Astrocyte (in vitro differentiated cells and primary cell): ENCODE measurements around the gene ANK3. TPM values are rescaled to one million over a fixed set of nuclear protein-coding genes. Genes with fewer than 3 reads are reported as not detected.

Experiments used
- DNase-seq: peaks from one replicate; pipeline ENCODE4 v3.0.0-alpha.2; 2010; ENCODE audit warnings: low read depth
- FAIRE-seq: peaks from 2 replicates; lab custom pipeline; 2011; peaks lifted over from hg19 to GRCh38; lab: Jason Lieb, UNC
- H2AFZ ChIP-seq: 2 replicates; pipeline ENCODE4 v1.6.0; 2012; ENCODE audit warnings: low read depth, low read length, inconsistent platforms
- H3K27ac ChIP-seq: 2 replicates; pipeline ENCODE4 v1.5.1; 2011; ENCODE audit warnings: low read depth, low read length, inconsistent platforms
- H3K27me3 ChIP-seq: 2 replicates; pipeline ENCODE4 v1.6.0; 2011; ENCODE audit warnings: low read length, inconsistent platforms; ENCODE audit not compliant: insufficient read depth
- H3K36me3 ChIP-seq: 2 replicates; pipeline ENCODE4 v1.5.1; 2011; ENCODE audit warnings: low read length, inconsistent platforms; ENCODE audit not compliant: insufficient read depth
- H3K4me1 ChIP-seq: 2 replicates; pipeline ENCODE4 v1.5.1; 2011; ENCODE audit warnings: low read length, inconsistent platforms; ENCODE audit not compliant: insufficient read depth
- H3K4me2 ChIP-seq: 2 replicates; pipeline ENCODE4 v1.6.0; 2012; ENCODE audit warnings: low read length, inconsistent platforms
- H3K4me3 ChIP-seq: 2 replicates; pipeline ENCODE4 v1.5.1; 2011; ENCODE audit warnings: low read depth, mild to moderate bottlenecking, low read length, inconsistent platforms; ENCODE audit not compliant: insufficient read depth
- H3K79me2 ChIP-seq: 2 replicates; pipeline ENCODE4 v1.6.0; 2012; ENCODE audit warnings: mild to moderate bottlenecking, low read length, inconsistent platforms; ENCODE audit not compliant: insufficient read depth
- H3K9ac ChIP-seq: 2 replicates; pipeline ENCODE4 v1.6.0; 2012; ENCODE audit warnings: mild to moderate bottlenecking, low read length, inconsistent platforms
- H3K9me3 ChIP-seq: 2 replicates; pipeline ENCODE4 v1.5.1; 2012; ENCODE audit warnings: low read depth, mild to moderate bottlenecking, low read length, inconsistent platforms; ENCODE audit not compliant: insufficient read depth
- H4K20me1 ChIP-seq: 2 replicates; pipeline ENCODE4 v1.6.0; 2012; ENCODE audit warnings: low read length, inconsistent platforms; ENCODE audit not compliant: insufficient read depth
- H3K27ac Mint-ChIP-seq: one replicate; pipeline ENCODE4 v1.8.0; 2021; ENCODE audit warnings: mild to moderate bottlenecking, mixed read lengths; ENCODE audit not compliant: unreplicated experiment
- H3K27me3 Mint-ChIP-seq: one replicate; pipeline ENCODE4 v1.8.0; 2021; ENCODE audit warnings: low read depth, mixed read lengths; ENCODE audit not compliant: unreplicated experiment
- H3K36me3 Mint-ChIP-seq: one replicate; pipeline ENCODE4 v1.8.0; 2021; ENCODE audit warnings: low read depth, mixed read lengths; ENCODE audit not compliant: unreplicated experiment
- H3K4me1 Mint-ChIP-seq: one replicate; pipeline ENCODE4 v1.8.0; 2021; ENCODE audit warnings: low read depth, mixed read lengths; ENCODE audit not compliant: unreplicated experiment
- H3K4me3 Mint-ChIP-seq: one replicate; pipeline ENCODE4 v1.8.0; 2021; ENCODE audit warnings: mild to moderate bottlenecking, moderate library complexity, mixed read lengths; ENCODE audit not compliant: unreplicated experiment
- H3K9me3 Mint-ChIP-seq: one replicate; pipeline ENCODE4 v1.8.0; 2021; ENCODE audit warnings: mild to moderate bottlenecking, mixed read lengths; ENCODE audit not compliant: unreplicated experiment
- EZH2 ChIP-seq: IDR thresholded peaks from 2 replicates; pipeline ENCODE4 v1.6.1; 2012; ENCODE audit warnings: mild to moderate bottlenecking, low read length, inconsistent platforms; ENCODE audit not compliant: insufficient read depth
- total RNA-seq: library from RNA; stranded (reverse); gene quantifications from 2 replicates; pipeline ENCODE4 v1.2.1, GENCODE V29; 2021
- TF ChIP-seq, protein P1 (sequence below): IDR thresholded peaks from 2 replicates; pipeline ENCODE4 v1.5.1; 2011; ENCODE audit warnings: low read depth, mild to moderate bottlenecking, inconsistent platforms, low read length, moderate library complexity; ENCODE audit not compliant: insufficient read depth

Gene ANK3
- total RNA-seq, 1 donor from 2014 or later: 21.1 TPM

DNA sequence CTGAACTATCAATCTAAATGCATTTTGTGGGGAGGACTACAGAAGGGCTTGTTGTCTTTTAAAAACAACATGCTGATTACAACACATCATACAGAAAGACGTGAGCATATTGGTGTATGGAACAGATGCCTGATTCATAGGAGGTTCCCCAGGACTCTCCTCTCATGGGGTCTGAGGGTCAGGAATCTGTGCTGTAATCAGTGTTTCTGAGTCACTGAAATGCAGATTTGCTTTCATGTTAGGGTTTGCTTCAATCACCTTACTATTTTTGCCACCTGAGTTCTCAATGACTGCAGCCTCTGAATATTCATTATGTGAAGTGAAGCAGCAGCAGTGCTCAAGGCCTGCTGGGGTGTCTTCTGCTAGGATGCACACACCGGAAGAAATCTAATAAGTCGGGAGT, 550 bp upstream of the ANK3 start:
- H3K4me3 Mint-ChIP-seq: no peak overlapping the region
- H3K4me1 Mint-ChIP-seq: peaks cover 13% of the 10 kb centered on the region
- Histone ChIP-seq H3K27ac (no peak overlapping the region), H3K9me3 (no peaks in the 10 kb centered on the region), H3K9ac (no peak overlapping the region), H3K36me3 (no peaks in the 10 kb centered on the region), H3K79me2 (no peaks in the 10 kb centered on the region), H3K4me2 (no peak overlapping the region), H3K27me3 (no peaks in the 10 kb centered on the region), H3K4me3 (no peak overlapping the region), H4K20me1 (no peaks in the 10 kb centered on the region), H3K4me1 (peaks cover 18% of the 10 kb centered on the region), H2AFZ (no peak overlapping the region)
- H3K27ac Mint-ChIP-seq: no peak overlapping the region
- H3K36me3 Mint-ChIP-seq: no peaks in the 10 kb centered on the region
- no peaks in the 10 kb centered on the region for H3K27me3 Mint-ChIP-seq
- H3K9me3 Mint-ChIP-seq: no peaks in the 10 kb centered on the region
- FAIRE-seq: peak; percentile 52
- peak; percentile 47 for DNase-seq
- TF ChIP-seq, protein P1, sequence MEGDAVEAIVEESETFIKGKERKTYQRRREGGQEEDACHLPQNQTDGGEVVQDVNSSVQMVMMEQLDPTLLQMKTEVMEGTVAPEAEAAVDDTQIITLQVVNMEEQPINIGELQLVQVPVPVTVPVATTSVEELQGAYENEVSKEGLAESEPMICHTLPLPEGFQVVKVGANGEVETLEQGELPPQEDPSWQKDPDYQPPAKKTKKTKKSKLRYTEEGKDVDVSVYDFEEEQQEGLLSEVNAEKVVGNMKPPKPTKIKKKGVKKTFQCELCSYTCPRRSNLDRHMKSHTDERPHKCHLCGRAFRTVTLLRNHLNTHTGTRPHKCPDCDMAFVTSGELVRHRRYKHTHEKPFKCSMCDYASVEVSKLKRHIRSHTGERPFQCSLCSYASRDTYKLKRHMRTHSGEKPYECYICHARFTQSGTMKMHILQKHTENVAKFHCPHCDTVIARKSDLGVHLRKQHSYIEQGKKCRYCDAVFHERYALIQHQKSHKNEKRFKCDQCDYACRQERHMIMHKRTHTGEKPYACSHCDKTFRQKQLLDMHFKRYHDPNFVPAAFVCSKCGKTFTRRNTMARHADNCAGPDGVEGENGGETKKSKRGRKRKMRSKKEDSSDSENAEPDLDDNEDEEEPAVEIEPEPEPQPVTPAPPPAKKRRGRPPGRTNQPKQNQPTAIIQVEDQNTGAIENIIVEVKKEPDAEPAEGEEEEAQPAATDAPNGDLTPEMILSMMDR: no peak
- no peak for TF ChIP-seq EZH2

DNA sequence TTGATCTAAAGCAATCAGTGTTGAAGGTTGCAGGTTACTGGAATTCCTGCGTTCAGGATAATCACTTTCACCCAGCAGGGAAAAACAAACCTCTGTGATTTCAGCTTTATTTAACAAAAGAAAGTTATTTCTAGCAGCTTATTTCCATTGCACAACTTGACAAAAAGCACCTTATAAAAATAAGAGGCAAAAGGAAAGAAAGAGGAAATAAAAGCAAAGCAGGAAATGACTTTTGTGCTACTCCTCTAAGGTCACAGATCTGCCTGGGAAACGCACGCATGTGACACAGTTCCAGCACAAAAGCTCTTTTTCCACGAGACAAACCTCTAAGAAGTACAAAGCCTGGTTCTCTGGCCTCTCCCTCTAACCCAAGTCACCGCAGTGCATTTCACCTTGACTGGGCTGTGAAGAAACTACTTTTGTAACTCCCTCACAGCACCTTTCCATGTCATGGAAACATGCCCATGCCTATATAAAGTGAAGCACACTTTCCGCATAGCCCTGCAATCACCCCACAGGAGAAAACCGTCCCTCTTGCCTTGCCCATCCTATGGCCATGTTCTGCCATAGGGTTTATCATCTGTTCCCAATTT, 870 bp downstream of the ANK3 start:
- H3K9me3 Mint-ChIP-seq: no peaks in the 10 kb centered on the region
- FAIRE-seq (no peak), DNase-seq (no peak)
- Histone ChIP-seq H2AFZ (no peak overlapping the region), H3K27ac (no peak overlapping the region), H3K4me3 (no peak overlapping the region), H3K9ac (no peak overlapping the region), H3K36me3 (no peaks in the 10 kb centered on the region), H3K4me2 (peak overlapping the region; percentile 16), H3K79me2 (no peaks in the 10 kb centered on the region), H3K9me3 (no peaks in the 10 kb centered on the region), H4K20me1 (no peaks in the 10 kb centered on the region), H3K4me1 (peaks cover 30% of the 10 kb centered on the region), H3K27me3 (no peaks in the 10 kb centered on the region)
- H3K27me3 Mint-ChIP-seq: no peaks in the 10 kb centered on the region
- TF ChIP-seq, protein P1: no peak
- no peak for TF ChIP-seq EZH2
- H3K4me3 Mint-ChIP-seq: no peak overlapping the region
- H3K36me3 Mint-ChIP-seq: no peaks in the 10 kb centered on the region
- no peak overlapping the region for H3K27ac Mint-ChIP-seq
- H3K4me1 Mint-ChIP-seq: peaks cover 23% of the 10 kb centered on the region

DNA sequence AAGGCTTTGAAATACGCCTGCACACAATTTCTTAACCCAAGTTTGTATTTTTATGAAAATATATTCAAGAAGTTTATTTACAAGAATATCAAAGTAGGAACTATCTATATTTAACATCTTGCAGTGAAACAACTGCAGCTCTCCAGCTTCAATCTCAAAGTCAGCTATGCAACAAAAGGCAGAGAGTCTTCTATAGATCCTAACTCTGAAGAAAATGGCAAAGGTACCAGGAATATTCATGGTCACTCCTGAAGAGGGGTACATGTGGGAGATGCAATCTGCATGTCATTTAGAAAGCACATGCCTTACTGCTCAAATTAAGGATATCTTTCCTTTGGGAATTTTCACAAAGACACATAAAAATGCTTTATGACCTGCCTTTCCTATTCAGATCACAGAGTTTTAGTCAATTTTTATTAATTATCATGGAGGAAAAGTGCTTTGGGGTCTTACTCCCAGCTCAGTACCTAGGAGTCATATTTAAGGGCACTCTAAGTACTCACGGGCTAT, 1.5 kb downstream of the ANK3 start:
- no peak overlapping the region for H3K9ac ChIP-seq
- no peaks in the 10 kb centered on the region for H3K79me2 ChIP-seq
- H4K20me1 ChIP-seq: no peaks in the 10 kb centered on the region
- Mint-ChIP-seq H3K4me1 (peaks cover 23% of the 10 kb centered on the region), H3K27ac (no peak overlapping the region), H3K4me3 (no peak overlapping the region), H3K9me3 (no peaks in the 10 kb centered on the region), H3K36me3 (no peaks in the 10 kb centered on the region), H3K27me3 (no peaks in the 10 kb centered on the region)
- TF ChIP-seq EZH2: no peak
- TF ChIP-seq, protein P1: no peak
- H3K4me1 ChIP-seq: peaks cover 36% of the 10 kb centered on the region
- DNase-seq (no peak), FAIRE-seq (no peak)
- H2AFZ ChIP-seq: no peak overlapping the region
- no peaks in the 10 kb centered on the region for H3K27me3 ChIP-seq
- no peaks in the 10 kb centered on the region for H3K36me3 ChIP-seq
- H3K9me3 ChIP-seq: no peaks in the 10 kb centered on the region
- H3K4me3 ChIP-seq: no peak overlapping the region
- H3K4me2 ChIP-seq: peak overlapping the region; percentile 16
- H3K27ac ChIP-seq: no peak overlapping the region
